Measurements from ENCODE around the gene SPARCL1. TPM values are rescaled to one million over a fixed set of nuclear protein-coding genes. Genes with fewer than 3 reads are reported as not detected.

The SPARCL1 gene
- total RNA-seq, 1 experiment from 2014 or later: 0.85 TPM

DNA sequence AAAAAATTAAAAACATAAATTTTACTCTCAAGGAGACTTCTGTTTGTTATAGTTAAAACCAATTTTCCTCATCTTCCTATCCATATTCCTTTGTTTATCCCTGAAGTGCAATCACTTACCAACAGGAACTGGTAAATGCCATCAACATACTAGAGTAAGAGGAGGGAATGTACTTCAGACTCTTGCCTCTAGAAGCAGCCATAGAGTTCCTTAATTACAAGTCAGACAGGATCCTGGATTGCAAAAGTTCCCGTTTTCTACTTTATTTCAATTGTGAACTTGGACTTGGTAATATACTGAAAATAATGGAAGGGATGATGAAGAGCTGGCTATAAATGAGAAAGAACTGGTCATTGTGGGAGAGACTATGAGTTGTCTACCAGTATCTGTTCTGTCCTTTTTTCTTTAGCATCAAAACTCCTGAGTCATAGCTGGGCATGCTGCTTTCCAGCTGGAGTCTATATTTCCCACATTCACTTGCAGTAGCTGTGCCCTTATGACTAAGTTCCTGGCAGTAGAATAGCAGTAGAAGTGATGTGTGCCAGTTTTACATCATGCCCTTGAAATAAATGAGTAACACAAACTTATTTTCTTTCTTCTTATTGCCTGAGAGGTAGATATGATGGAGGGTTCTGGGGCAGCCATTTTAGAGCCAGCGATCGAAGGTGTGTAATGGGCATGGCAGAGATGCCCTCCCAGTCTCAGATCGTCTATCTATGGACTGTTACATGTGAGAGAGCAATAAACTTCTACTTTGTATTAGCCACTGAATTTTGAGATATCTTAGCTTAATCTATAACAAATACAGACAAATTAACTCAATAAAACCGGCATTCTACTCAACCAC lies 26.8 kb upstream of the SPARCL1 start:
- ChIA-PET CTCF (interaction anchor here (1.6 kb wide), 1 partner anchor 293 kb away, joined by 4 read pairs; no protein-coding TSS in a partner anchor), POLR2A (no interaction called here)
- H3K4me3 Mint-ChIP-seq: no peak overlapping the region
- H3K27ac Mint-ChIP-seq: no peak overlapping the region
- ATAC-seq: no peak
- no peaks in the 10 kb centered on the region for H3K36me3 Mint-ChIP-seq
- H3K4me1 Mint-ChIP-seq: peaks cover 12% of the 10 kb centered on the region
- DNase-seq (ENCODE audit: low spot score): no peak
- H3K27me3 Mint-ChIP-seq (ENCODE audit: low read depth): no peaks in the 10 kb centered on the region; the same call in 1 of the 2 replicates
- peaks cover under 1% of the 10 kb centered on the region; the same call in 1 of the 2 replicates for H3K9me3 Mint-ChIP-seq
- TF ChIP-seq OVOL2 (CRISPR knock-in tag; IDR thresholded peaks at IDR 0.05; ENCODE audit: borderline replicate concordance): no peak
- TF ChIP-seq ETV6 (CRISPR knock-in tag; IDR thresholded peaks at IDR 0.05): no peak
- no peak for TF ChIP-seq ZBTB21 (CRISPR knock-in tag; IDR thresholded peaks at IDR 0.05; ENCODE audit: borderline replicate concordance)
- TF ChIP-seq FOXP1 (CRISPR knock-in tag; IDR thresholded peaks at IDR 0.05; ENCODE audit: borderline replicate concordance): no peak
- no peak for TF ChIP-seq NFYB (CRISPR knock-in tag; conservative IDR thresholded peaks at IDR 0.05; ENCODE audit: low read depth)
- TF ChIP-seq ZNF396 (CRISPR knock-in tag; IDR thresholded peaks at IDR 0.05; ENCODE audit: borderline replicate concordance): no peak
- no peak for TF ChIP-seq GRHL2 (CRISPR knock-in tag; IDR thresholded peaks at IDR 0.05; ENCODE audit: insufficient replicate concordance, severe bottlenecking)
- no peak for TF ChIP-seq PRRX2 (CRISPR knock-in tag; IDR thresholded peaks at IDR 0.05)
- TF ChIP-seq ZNF317 (CRISPR knock-in tag; IDR thresholded peaks at IDR 0.05; ENCODE audit: borderline replicate concordance, low read depth): no peak
- TF ChIP-seq AR (CRISPR knock-in tag; IDR thresholded peaks at IDR 0.05): no peak
- TF ChIP-seq JAZF1 (CRISPR knock-in tag; IDR thresholded peaks at IDR 0.05): no peak
- TF ChIP-seq, protein P1, sequence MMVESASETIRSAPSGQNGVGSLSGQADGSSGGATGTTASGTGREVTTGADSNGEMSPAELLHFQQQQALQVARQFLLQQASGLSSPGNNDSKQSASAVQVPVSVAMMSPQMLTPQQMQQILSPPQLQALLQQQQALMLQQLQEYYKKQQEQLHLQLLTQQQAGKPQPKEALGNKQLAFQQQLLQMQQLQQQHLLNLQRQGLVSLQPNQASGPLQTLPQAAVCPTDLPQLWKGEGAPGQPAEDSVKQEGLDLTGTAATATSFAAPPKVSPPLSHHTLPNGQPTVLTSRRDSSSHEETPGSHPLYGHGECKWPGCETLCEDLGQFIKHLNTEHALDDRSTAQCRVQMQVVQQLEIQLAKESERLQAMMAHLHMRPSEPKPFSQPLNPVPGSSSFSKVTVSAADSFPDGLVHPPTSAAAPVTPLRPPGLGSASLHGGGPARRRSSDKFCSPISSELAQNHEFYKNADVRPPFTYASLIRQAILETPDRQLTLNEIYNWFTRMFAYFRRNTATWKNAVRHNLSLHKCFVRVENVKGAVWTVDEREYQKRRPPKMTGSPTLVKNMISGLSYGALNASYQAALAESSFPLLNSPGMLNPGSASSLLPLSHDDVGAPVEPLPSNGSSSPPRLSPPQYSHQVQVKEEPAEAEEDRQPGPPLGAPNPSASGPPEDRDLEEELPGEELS (CRISPR knock-in tag; IDR thresholded peaks at IDR 0.05): no peak
- TF ChIP-seq, protein P2, sequence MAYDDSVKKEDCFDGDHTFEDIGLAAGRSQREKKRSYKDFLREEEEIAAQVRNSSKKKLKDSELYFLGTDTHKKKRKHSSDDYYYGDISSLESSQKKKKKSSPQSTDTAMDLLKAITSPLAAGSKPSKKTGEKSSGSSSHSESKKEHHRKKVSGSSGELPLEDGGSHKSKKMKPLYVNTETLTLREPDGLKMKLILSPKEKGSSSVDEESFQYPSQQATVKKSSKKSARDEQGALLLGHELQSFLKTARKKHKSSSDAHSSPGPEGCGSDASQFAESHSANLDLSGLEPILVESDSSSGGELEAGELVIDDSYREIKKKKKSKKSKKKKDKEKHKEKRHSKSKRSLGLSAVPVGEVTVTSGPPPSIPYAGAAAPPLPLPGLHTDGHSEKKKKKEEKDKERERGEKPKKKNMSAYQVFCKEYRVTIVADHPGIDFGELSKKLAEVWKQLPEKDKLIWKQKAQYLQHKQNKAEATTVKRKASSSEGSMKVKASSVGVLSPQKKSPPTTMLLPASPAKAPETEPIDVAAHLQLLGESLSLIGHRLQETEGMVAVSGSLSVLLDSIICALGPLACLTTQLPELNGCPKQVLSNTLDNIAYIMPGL (CRISPR knock-in tag; IDR thresholded peaks at IDR 0.05): no peak
- TF ChIP-seq NR2C2 (CRISPR knock-in tag; IDR thresholded peaks at IDR 0.05): no peak
- TF ChIP-seq ZNF138 (CRISPR knock-in tag; conservative IDR thresholded peaks at IDR 0.05): no peak
- TF ChIP-seq ZNF532 (CRISPR knock-in tag; IDR thresholded peaks at IDR 0.05; ENCODE audit: borderline replicate concordance): no peak
- TF ChIP-seq IRF2 (CRISPR knock-in tag; IDR thresholded peaks at IDR 0.05; ENCODE audit: borderline replicate concordance, low read depth): no peak
